ENCODE results near the gene SEMA3G. TPM values are rescaled to one million over a fixed set of nuclear protein-coding genes. Genes with fewer than 3 reads are reported as not detected.

SEMA3G gene
- total RNA-seq, 1 donor from 2014 or later: 8.3 TPM

- H3K36me3 ChIP-seq: peaks cover 0 to 73% of the 10 kb centered on the region in 2 donors
- peaks cover 30% of the 10 kb centered on the region for H3K4me1 ChIP-seq
- no peaks in the 10 kb centered on the region for H3K9me3 ChIP-seq
- H3K27ac ChIP-seq: no peak overlapping the region
- TF ChIP-seq, protein P1, sequence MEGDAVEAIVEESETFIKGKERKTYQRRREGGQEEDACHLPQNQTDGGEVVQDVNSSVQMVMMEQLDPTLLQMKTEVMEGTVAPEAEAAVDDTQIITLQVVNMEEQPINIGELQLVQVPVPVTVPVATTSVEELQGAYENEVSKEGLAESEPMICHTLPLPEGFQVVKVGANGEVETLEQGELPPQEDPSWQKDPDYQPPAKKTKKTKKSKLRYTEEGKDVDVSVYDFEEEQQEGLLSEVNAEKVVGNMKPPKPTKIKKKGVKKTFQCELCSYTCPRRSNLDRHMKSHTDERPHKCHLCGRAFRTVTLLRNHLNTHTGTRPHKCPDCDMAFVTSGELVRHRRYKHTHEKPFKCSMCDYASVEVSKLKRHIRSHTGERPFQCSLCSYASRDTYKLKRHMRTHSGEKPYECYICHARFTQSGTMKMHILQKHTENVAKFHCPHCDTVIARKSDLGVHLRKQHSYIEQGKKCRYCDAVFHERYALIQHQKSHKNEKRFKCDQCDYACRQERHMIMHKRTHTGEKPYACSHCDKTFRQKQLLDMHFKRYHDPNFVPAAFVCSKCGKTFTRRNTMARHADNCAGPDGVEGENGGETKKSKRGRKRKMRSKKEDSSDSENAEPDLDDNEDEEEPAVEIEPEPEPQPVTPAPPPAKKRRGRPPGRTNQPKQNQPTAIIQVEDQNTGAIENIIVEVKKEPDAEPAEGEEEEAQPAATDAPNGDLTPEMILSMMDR (IDR thresholded peaks at IDR 0.05): no peak
- TF ChIP-seq POLR2AphosphoS5 (IDR thresholded peaks at IDR 0.05; ENCODE audit: insufficient read depth in 1 of 2, low read depth in 1 of 2): peak in 1 of 2 donors; percentile 35
- no peak for TF ChIP-seq POLR2A (IDR thresholded peaks at IDR 0.05)
- intact Hi-C loops (cut with DNase I): no loop called here
- no peak overlapping the region for H3K4me3 ChIP-seq
- H3K27me3 ChIP-seq: no peaks in the 10 kb centered on the region
- no peak for DNase-seq (ENCODE audit: extremely low spot score in 2 of 2)
These were observed 46.1 kb upstream of the SEMA3G start for GRCh38 chr3:52490939-52491526.

DNA sequence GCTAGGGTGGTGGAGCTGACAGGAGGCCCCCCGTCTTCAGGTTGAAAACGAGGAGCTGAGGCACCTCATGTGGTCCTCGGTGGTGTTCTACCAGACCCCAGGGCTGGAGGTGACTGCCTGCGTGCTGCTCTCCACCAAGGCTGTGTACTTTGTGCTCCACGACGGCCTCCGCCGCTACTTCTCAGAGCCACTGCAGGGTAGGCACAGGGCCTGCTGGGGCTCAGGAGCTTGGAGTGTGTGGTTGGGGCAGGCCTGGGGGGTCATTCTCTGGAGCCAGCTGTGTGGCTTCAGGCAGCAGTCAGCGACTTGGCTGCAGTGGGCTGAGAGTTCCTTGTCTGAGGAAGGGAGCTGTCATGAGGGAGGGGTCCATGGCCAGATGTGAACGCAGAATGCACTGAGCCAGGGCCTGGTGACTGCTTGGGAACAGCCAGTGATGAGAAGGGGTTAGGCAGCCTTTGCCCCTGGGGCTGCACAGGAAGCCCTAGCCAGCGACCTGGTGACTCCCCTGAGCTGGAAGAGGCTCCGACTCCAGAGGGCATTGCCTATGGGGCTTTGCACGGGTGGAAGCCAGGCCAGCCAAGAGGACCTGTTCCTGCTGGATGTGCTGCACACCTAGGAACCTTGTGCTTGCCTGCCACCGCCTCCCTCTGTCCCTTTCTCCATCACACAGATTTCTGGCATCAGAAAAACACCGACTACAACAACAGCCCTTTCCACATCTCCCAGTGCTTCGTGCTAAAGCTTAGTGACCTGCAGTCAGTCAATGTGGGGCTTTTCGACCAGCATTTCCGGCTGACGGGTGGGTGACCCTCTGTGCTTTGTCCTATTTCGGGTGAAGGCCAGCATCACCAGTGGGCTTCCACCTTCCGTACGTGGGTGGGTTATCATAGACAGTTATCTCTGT, 45.4 kb upstream of the SEMA3G start:
- peaks cover 30% of the 10 kb centered on the region for H3K4me1 ChIP-seq
- TF ChIP-seq POLR2AphosphoS5 (IDR thresholded peaks at IDR 0.05; ENCODE audit: insufficient read depth in 1 of 2, low read depth in 1 of 2) (no peak), POLR2A (IDR thresholded peaks at IDR 0.05) (no peak)
- TF ChIP-seq, protein P1 (IDR thresholded peaks at IDR 0.05): no peak
- no peaks in the 10 kb centered on the region for H3K27me3 ChIP-seq
- intact Hi-C loops (cut with DNase I): no loop called here
- no peak for DNase-seq (ENCODE audit: extremely low spot score in 2 of 2)
- peak overlapping the region; percentile 12 for H3K27ac ChIP-seq
- H3K4me3 ChIP-seq: no peak overlapping the region
- peaks cover 0 to 81% of the 10 kb centered on the region in 2 donors for H3K36me3 ChIP-seq
- H3K9me3 ChIP-seq: no peaks in the 10 kb centered on the region

- peaks cover 0 to 81% of the 10 kb centered on the region in 2 donors for H3K36me3 ChIP-seq
- intact Hi-C loops (cut with DNase I): no loop called here
- DNase-seq (ENCODE audit: extremely low spot score in 2 of 2): no peak
- peaks cover 35% of the 10 kb centered on the region for H3K4me1 ChIP-seq
- no peak overlapping the region for H3K27ac ChIP-seq
- no peaks in the 10 kb centered on the region for H3K9me3 ChIP-seq
- no peak overlapping the region for H3K4me3 ChIP-seq
- no peaks in the 10 kb centered on the region for H3K27me3 ChIP-seq
- TF ChIP-seq POLR2AphosphoS5 (IDR thresholded peaks at IDR 0.05; ENCODE audit: insufficient read depth in 1 of 2, low read depth in 1 of 2): no peak
- no peak for TF ChIP-seq POLR2A (IDR thresholded peaks at IDR 0.05)
- TF ChIP-seq, protein P1 (IDR thresholded peaks at IDR 0.05): no peak
These were observed 44.5 kb upstream of the SEMA3G start for GRCh38 chr3:52489453-52489852.

DNA sequence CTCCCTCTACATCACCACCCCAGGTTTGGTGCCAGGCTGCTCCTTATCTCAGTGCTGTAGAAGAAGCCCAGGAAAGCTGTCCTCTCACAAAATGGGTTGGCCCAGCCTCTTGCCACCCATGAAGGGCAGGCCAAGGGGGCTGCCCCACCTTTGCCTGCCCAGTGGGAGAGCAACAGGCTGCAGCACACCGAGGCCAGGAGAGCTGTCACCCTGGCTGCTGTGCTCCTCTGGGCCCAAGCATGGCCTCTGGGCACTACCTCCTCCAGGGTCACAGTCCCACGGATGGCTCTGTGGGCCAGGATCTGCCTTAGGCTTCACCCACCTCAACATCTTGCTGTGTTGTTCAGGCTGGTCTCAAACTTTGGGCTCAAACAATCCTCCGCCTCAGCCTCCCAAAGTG, 43.8 kb upstream of the SEMA3G start:
- Histone ChIP-seq H3K27me3 (no peaks in the 10 kb centered on the region), H3K9me3 (no peaks in the 10 kb centered on the region), H3K36me3 (peaks cover 0 to 81% of the 10 kb centered on the region in 2 donors), H3K27ac (no peak overlapping the region), H3K4me1 (peaks cover 42% of the 10 kb centered on the region), H3K4me3 (no peak overlapping the region)
- TF ChIP-seq POLR2AphosphoS5 (IDR thresholded peaks at IDR 0.05; ENCODE audit: insufficient read depth in 1 of 2, low read depth in 1 of 2) (no peak), POLR2A (IDR thresholded peaks at IDR 0.05) (no peak)
- TF ChIP-seq, protein P1 (IDR thresholded peaks at IDR 0.05): no peak
- intact Hi-C loops (cut with DNase I): no loop called here
- no peak for DNase-seq (ENCODE audit: extremely low spot score in 2 of 2)
